HEK293 (cell line): ENCODE results near the gene FHDC1.

ENCODE experiments used
- CTCF ChIA-PET: fragments of 350-600 bp; formaldehyde crosslinking; extraction: SDS; loops from one replicate; lab custom pipeline; 2021; ENCODE audit warnings: antibody characterized with exemption; lab: Yijun Ruan, JAX
- POLR2A ChIA-PET: fragments of 300-600 bp; formaldehyde crosslinking; extraction: SDS; loops from one replicate; lab custom pipeline; 2020; ENCODE audit warnings: antibody characterized with exemption, inconsistent platforms; lab: Yijun Ruan, JAX
- H3K27ac ChIP-seq: fragments of 200-500 bp; sonication (Bioruptor generic); 2 replicates; pipeline ENCODE4 v1.5.1; 2014; ENCODE audit warnings: low read depth, low read length, control low read depth, inconsistent platforms; ENCODE audit errors: extremely low read depth
- H3K36me3 ChIP-seq, 2 experiments: fragments of 200-500 bp in 1 of 2; sonication (Bioruptor generic) in 1 of 2; 1 replicate in 1 of 2; 2 replicates in 1 of 2; pipeline ENCODE4 v1.5.1; 2014 to 2017; ENCODE audit warnings: inconsistent platforms in 2 of 2, low read length in 2 of 2; ENCODE audit not compliant: control insufficient read depth in 2 of 2, insufficient read depth in 1 of 2
- H3K4me1 ChIP-seq: fragments of 200-500 bp; sonication (Bioruptor generic); 2 replicates; pipeline ENCODE4 v1.5.1; 2014; ENCODE audit warnings: mild to moderate bottlenecking, low read length, inconsistent platforms; ENCODE audit not compliant: control insufficient read depth, insufficient read depth
- H3K4me3 ChIP-seq: 2 replicates; pipeline ENCODE4 v1.5.1; 2011; ENCODE audit warnings: low read depth, mild to moderate bottlenecking, control low read depth, low read length, moderate library complexity
- H3K9me3 ChIP-seq: fragments of 200-500 bp; sonication (Bioruptor generic); 2 replicates; pipeline ENCODE4 v1.5.1; 2014; ENCODE audit warnings: low read depth, low read length, inconsistent platforms; ENCODE audit not compliant: control insufficient read depth, insufficient read depth
- GLI4 ChIP-seq: fragments of 450-650 bp; formaldehyde crosslinking; IDR thresholded peaks from 2 replicates; pipeline ENCODE4 v1.5.1; 2016; ENCODE audit warnings: missing biosample characterization, missing genetic modification characterization
- IKZF3 ChIP-seq: fragments of 450-650 bp; IDR thresholded peaks from 2 replicates; pipeline ENCODE4 v1.5.0; 2018; ENCODE audit warnings: missing biosample characterization, mild to moderate bottlenecking, missing genetic modification characterization, moderate library complexity
- KLF8 ChIP-seq: fragments of 450-650 bp; formaldehyde crosslinking; IDR thresholded peaks from 2 replicates; pipeline ENCODE4 v1.5.1; 2016; ENCODE audit warnings: missing biosample characterization, missing genetic modification characterization
- TCF7L2 ChIP-seq: IDR thresholded peaks from 2 replicates; pipeline ENCODE4 v1.6.1; 2011; ENCODE audit warnings: low read depth, mild to moderate bottlenecking, inconsistent platforms, low read length, moderate library complexity, borderline replicate concordance
- ZEB2 ChIP-seq: fragments of 450-650 bp; formaldehyde crosslinking; IDR thresholded peaks from 2 replicates; pipeline ENCODE4 v1.5.1; 2016; ENCODE audit warnings: missing biosample characterization, missing genetic modification characterization
- ZFHX2 ChIP-seq: fragments of 450-650 bp; formaldehyde crosslinking; conservative IDR thresholded peaks from 2 replicates; pipeline ENCODE4 v1.5.1; 2016; ENCODE audit warnings: missing biosample characterization, missing genetic modification characterization
- ZNF114 ChIP-seq: fragments of 450-650 bp; formaldehyde crosslinking; IDR thresholded peaks from 2 replicates; pipeline ENCODE4 v1.5.0; 2017; ENCODE audit warnings: missing biosample characterization, missing genetic modification characterization
- ZNF184 ChIP-seq: fragments of 450-650 bp; IDR thresholded peaks from 2 replicates; pipeline ENCODE4 v1.5.1; 2018; ENCODE audit warnings: missing biosample characterization, mild to moderate bottlenecking, missing genetic modification characterization
- ZNF239 ChIP-seq: fragments of 450-650 bp; formaldehyde crosslinking; IDR thresholded peaks from 2 replicates; pipeline ENCODE4 v1.5.1; 2016; ENCODE audit warnings: missing biosample characterization, missing genetic modification characterization
- ZNF366 ChIP-seq: fragments of 450-650 bp; formaldehyde crosslinking; conservative IDR thresholded peaks from 2 replicates; pipeline ENCODE4 v1.5.1; 2016; ENCODE audit warnings: missing biosample characterization, missing genetic modification characterization
- ZNF549 ChIP-seq: fragments of 450-650 bp; IDR thresholded peaks from 2 replicates; pipeline ENCODE4 v1.5.1; 2018; ENCODE audit warnings: missing biosample characterization, missing genetic modification characterization, mild to moderate bottlenecking, inconsistent platforms, moderate library complexity
- ZNF571 ChIP-seq: fragments of 450-650 bp; formaldehyde crosslinking; IDR thresholded peaks from 2 replicates; pipeline ENCODE4 v1.5.0; 2017; ENCODE audit warnings: missing biosample characterization, missing genetic modification characterization
- ZNF658 ChIP-seq: fragments of 450-650 bp; formaldehyde crosslinking; IDR thresholded peaks from 2 replicates; pipeline ENCODE4; 2016; ENCODE audit warnings: missing biosample characterization, missing genetic modification characterization
- ZNF707 ChIP-seq: fragments of 450-650 bp; formaldehyde crosslinking; IDR thresholded peaks from 2 replicates; pipeline ENCODE4 v1.5.1; 2016; ENCODE audit warnings: missing biosample characterization, missing genetic modification characterization
- ZNF785 ChIP-seq: fragments of 450-650 bp; formaldehyde crosslinking; IDR thresholded peaks from 2 replicates; pipeline ENCODE4 v1.5.1; 2016; ENCODE audit warnings: missing biosample characterization, missing genetic modification characterization
- TF ChIP-seq, protein P1 (sequence below): fragments of 450-650 bp; formaldehyde crosslinking; IDR thresholded peaks from 2 replicates; pipeline ENCODE4 v1.5.1; 2016; ENCODE audit warnings: missing biosample characterization, missing genetic modification characterization
- TF ChIP-seq, protein P2 (sequence below): fragments of 450-650 bp; formaldehyde crosslinking; IDR thresholded peaks from 2 replicates; pipeline ENCODE4 v1.5.1; 2016; ENCODE audit warnings: missing biosample characterization, missing genetic modification characterization
- TF ChIP-seq, protein P3 (sequence below): fragments of 450-650 bp; formaldehyde crosslinking; IDR thresholded peaks from 2 replicates; pipeline ENCODE4 v1.5.1; 2016; ENCODE audit warnings: missing biosample characterization, missing genetic modification characterization
- TF ChIP-seq, protein P4 (sequence below): fragments of 450-650 bp; formaldehyde crosslinking; conservative IDR thresholded peaks from 2 replicates; pipeline ENCODE4 v1.5.1; 2016; ENCODE audit warnings: low read depth, missing biosample characterization, missing genetic modification characterization

FHDC1 gene

DNA sequence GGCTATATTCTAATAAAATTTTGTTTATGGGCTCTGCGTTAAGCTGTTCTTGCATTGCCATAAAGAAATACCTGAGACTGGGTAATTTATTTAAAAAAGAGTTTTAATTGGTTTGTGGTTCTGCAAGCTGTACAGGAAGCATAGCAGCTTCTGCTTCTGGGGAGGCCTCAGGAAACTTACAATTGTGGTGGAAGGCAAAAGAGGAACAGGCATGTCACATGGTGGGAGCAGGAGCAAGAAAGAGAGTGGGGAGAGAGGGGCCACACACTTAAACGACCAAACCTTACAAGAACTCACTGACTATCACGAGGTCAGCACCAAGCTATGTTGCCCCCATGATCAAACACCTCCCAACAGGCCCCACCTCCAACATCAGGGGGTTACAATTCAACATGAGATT is 74.0 kb downstream of the FHDC1 start:
- H3K4me3 ChIP-seq = no peak overlapping the region
- H3K9me3 ChIP-seq = no peaks in the 10 kb centered on the region
- POLR2A ChIA-PET = no interaction called here
- H3K27ac ChIP-seq = no peak overlapping the region
- TF ChIP-seq ZNF658 (tag by site-specific recombination) = no peak
- no peak for TF ChIP-seq ZNF184 (tag by site-specific recombination)
- no peak for TF ChIP-seq TCF7L2
- TF ChIP-seq, protein P1, sequence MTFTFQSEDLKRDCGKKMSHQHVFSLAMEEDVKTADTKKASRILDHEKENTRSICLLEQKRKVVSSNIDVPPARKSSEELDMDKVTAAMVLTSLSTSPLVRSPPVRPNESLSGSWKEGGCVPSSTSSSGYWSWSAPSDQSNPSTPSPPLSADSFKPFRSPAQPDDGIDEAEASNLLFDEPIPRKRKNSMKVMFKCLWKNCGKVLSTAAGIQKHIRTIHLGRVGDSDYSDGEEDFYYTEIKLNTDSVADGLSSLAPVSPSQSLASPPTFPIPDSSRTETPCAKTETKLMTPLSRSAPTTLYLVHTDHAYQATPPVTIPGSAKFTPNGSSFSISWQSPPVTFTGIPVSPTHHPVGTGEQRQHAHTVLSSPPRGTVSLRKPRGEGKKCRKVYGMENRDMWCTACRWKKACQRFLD (tag by site-specific recombination) = no peak
- TF ChIP-seq IKZF3 (tag by site-specific recombination) = no peak
- TF ChIP-seq ZNF239 = no peak
- TF ChIP-seq ZNF707 (tag by site-specific recombination) = no peak
- no peak for TF ChIP-seq ZNF785 (tag by site-specific recombination)
- TF ChIP-seq GLI4 (tag by site-specific recombination) = no peak
- no peak for TF ChIP-seq ZNF571 (tag by site-specific recombination)
- no peak for TF ChIP-seq ZFHX2 (tag by site-specific recombination)
- no peak for TF ChIP-seq ZEB2
- TF ChIP-seq, protein P2, sequence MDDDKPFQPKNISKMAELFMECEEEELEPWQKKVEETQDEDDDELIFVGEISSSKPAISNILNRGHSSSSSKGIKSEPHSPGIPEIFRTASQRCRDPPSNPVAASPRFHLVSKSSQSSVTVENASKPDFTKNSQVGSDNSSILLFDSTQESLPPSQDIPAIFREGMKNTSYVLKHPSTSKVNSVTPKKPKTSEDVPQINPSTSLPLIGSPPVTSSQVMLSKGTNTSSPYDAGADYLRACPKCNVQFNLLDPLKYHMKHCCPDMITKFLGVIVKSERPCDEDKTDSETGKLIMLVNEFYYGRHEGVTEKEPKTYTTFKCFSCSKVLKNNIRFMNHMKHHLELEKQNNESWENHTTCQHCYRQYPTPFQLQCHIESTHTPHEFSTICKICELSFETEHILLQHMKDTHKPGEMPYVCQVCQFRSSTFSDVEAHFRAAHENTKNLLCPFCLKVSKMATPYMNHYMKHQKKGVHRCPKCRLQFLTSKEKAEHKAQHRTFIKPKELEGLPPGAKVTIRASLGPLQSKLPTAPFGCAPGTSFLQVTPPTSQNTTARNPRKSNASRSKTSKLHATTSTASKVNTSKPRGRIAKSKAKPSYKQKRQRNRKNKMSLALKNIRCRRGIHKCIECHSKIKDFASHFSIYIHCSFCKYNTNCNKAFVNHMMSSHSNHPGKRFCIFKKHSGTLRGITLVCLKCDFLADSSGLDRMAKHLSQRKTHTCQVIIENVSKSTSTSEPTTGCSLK (tag by site-specific recombination) = no peak
- TF ChIP-seq, protein P3, sequence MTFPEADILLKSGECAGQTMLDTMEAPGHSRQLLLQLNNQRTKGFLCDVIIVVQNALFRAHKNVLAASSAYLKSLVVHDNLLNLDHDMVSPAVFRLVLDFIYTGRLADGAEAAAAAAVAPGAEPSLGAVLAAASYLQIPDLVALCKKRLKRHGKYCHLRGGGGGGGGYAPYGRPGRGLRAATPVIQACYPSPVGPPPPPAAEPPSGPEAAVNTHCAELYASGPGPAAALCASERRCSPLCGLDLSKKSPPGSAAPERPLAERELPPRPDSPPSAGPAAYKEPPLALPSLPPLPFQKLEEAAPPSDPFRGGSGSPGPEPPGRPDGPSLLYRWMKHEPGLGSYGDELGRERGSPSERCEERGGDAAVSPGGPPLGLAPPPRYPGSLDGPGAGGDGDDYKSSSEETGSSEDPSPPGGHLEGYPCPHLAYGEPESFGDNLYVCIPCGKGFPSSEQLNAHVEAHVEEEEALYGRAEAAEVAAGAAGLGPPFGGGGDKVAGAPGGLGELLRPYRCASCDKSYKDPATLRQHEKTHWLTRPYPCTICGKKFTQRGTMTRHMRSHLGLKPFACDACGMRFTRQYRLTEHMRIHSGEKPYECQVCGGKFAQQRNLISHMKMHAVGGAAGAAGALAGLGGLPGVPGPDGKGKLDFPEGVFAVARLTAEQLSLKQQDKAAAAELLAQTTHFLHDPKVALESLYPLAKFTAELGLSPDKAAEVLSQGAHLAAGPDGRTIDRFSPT = no peak
- TF ChIP-seq, protein P4, sequence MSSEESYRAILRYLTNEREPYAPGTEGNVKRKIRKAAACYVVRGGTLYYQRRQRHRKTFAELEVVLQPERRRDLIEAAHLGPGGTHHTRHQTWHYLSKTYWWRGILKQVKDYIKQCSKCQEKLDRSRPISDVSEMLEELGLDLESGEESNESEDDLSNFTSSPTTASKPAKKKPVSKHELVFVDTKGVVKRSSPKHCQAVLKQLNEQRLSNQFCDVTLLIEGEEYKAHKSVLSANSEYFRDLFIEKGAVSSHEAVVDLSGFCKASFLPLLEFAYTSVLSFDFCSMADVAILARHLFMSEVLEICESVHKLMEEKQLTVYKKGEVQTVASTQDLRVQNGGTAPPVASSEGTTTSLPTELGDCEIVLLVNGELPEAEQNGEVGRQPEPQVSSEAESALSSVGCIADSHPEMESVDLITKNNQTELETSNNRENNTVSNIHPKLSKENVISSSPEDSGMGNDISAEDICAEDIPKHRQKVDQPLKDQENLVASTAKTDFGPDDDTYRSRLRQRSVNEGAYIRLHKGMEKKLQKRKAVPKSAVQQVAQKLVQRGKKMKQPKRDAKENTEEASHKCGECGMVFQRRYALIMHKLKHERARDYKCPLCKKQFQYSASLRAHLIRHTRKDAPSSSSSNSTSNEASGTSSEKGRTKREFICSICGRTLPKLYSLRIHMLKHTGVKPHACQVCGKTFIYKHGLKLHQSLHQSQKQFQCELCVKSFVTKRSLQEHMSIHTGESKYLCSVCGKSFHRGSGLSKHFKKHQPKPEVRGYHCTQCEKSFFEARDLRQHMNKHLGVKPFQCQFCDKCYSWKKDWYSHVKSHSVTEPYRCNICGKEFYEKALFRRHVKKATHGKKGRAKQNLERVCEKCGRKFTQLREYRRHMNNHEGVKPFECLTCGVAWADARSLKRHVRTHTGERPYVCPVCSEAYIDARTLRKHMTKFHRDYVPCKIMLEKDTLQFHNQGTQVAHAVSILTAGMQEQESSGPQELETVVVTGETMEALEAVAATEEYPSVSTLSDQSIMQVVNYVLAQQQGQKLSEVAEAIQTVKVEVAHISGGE (tag by site-specific recombination) = no peak
- TF ChIP-seq ZNF114 (tag by site-specific recombination) = no peak
- no peak for TF ChIP-seq ZNF549 (tag by site-specific recombination)
- no peak for TF ChIP-seq KLF8 (tag by site-specific recombination)
- no peak for TF ChIP-seq ZNF366
- TF ChIP-seq, all 188 proteins: peak for 0
- CTCF ChIA-PET = no interaction called here
- H3K36me3 ChIP-seq = no peaks in the 10 kb centered on the region
- H3K4me1 ChIP-seq = no peaks in the 10 kb centered on the region
